GM23338 (cell line): ENCODE results near the gene ANGPTL2. TPM values are rescaled to one million over a fixed set of nuclear protein-coding genes. Genes with fewer than 3 reads are reported as not detected.

Experiments used
- CREB1 ChIP-seq: fragments of 250-450 bp; sonication (Bioruptor Pico); IDR thresholded peaks from 2 replicates; pipeline ENCODE4 v1.5.0; 2020; ENCODE audit warnings: low read depth, mild to moderate bottlenecking, moderate library complexity
- CTCF ChIP-seq, 2 experiments: fragments of 200-600 bp in 1 of 2; sonication (generic) in 1 of 2; conservative IDR thresholded peaks; 2 replicates each; pipeline versions ENCODE4 v1.5.1 to v1.6.1; 2016 to 2017; ENCODE audit warnings: antibody characterized with exemption in 2 of 2, low read depth in 2 of 2, mild to moderate bottlenecking in 2 of 2, moderate library complexity in 1 of 2
- EZH2phosphoT487 ChIP-seq: fragments of 200-600 bp; sonication (generic); IDR thresholded peaks from one replicate; pipeline ENCODE4 v1.8.1; 2018; ENCODE audit warnings: antibody characterized with exemption; ENCODE audit not compliant: unreplicated experiment
- JUNB ChIP-seq: IDR thresholded peaks from one replicate; pipeline ENCODE4 v1.6.1; 2016; ENCODE audit warnings: antibody characterized with exemption; ENCODE audit not compliant: unreplicated experiment
- NANOG ChIP-seq: IDR thresholded peaks from 2 replicates; pipeline ENCODE4 v1.6.1; 2016; ENCODE audit warnings: antibody characterized with exemption, borderline replicate concordance
- POLR2AphosphoS5 ChIP-seq: IDR thresholded peaks from 2 replicates; pipeline ENCODE4 v1.6.1; 2016; ENCODE audit warnings: antibody characterized with exemption, low read depth
- STAT1 ChIP-seq: IDR thresholded peaks from one replicate; pipeline ENCODE4 v1.6.1; 2016; ENCODE audit warnings: antibody characterized with exemption; ENCODE audit not compliant: unreplicated experiment
- ZNF114 ChIP-seq: fragments of 250-450 bp; sonication (Bioruptor Pico); IDR thresholded peaks from 2 replicates; pipeline ENCODE4 v1.5.0; 2020; ENCODE audit warnings: mild to moderate bottlenecking, moderate library complexity
- ZNF331 ChIP-seq: fragments of 250-450 bp; sonication (Bioruptor Pico); IDR thresholded peaks from 2 replicates; pipeline ENCODE4 v1.5.0; 2020; ENCODE audit warnings: low read depth, mild to moderate bottlenecking, moderate library complexity
- ZNF462 ChIP-seq: fragments of 250-450 bp; sonication (Bioruptor Pico); IDR thresholded peaks from 2 replicates; pipeline ENCODE4 v1.5.0; 2020; ENCODE audit warnings: mild to moderate bottlenecking, moderate library complexity
- polyA plus RNA-seq: library from polyadenylated mRNA; unstranded; fragments of >200 nt; fragmentation: Nextera tagmentation; extraction: Ambion mirVana; gene quantifications from 2 replicates; pipeline ENCODE4 v1.2.1, GENCODE V29; 2016
- total RNA-seq: library from RNA; depleted of rRNA; stranded (reverse); fragments of >200 nt; shearing (Covaris generic); gene quantifications from 2 replicates; pipeline ENCODE4 v1.2.3, GENCODE V29; 2014

ANGPTL2 gene
- total and polyA plus RNA-seq, 2 experiments from 2014 or later, result 2.9 to 5.2 TPM

- TF ChIP-seq ZNF462 (no peak), EZH2phosphoT487 (no peak), JUNB (no peak), ZNF331 (CRISPR knock-in tag) (no peak), POLR2AphosphoS5 (no peak), NANOG (no peak), CREB1 (CRISPR knock-in tag) (no peak), STAT1 (no peak), CTCF (conservative IDR thresholded peaks at IDR 0.05; ENCODE audit: low read depth in 2 of 2) (no peak), ZNF114 (CRISPR knock-in tag) (no peak)
These were observed 17.7 kb downstream of the ANGPTL2 start (continued) for GRCh38 chr9:127104581-127105311.
